ENCODE results near the gene GPR137.
"Not testable (repeated sequence)": the region's sequence is repeated elsewhere in the genome, so short reads cannot be mapped to it uniquely, and the experiment has no call there.

Gene GPR137

GRCh38 chr11:64284962-64285884 is at the start of gene GPR137:
Gene GPR137, plus strand, starts transcription at chr11:64285848. Its CDS starts 677 bp downstream, at chr11:64286525.
- peak; percentile 86 to 88 for DNase-seq (ENCODE audit: low read depth in 1 of 2, low spot score in 1 of 2)

GRCh38 chr11:64237484-64237951 is 48.1 kb upstream of the GPR137 start:
- no peak for DNase-seq (ENCODE audit: low read depth in 1 of 2, low spot score in 1 of 2)

- DNase-seq (ENCODE audit: low read depth in 1 of 2, low spot score in 1 of 2) = no peak
These were observed 47.6 kb upstream of the GPR137 start for GRCh38 chr11:64238076-64238475.

GRCh38 chr11:64238999-64239398 is 46.6 kb upstream of the GPR137 start:
- DNase-seq (ENCODE audit: low read depth in 1 of 2, low spot score in 1 of 2) = no peak

GRCh38 chr11:64239662-64240434 is 45.8 kb upstream of the GPR137 start:
- no peak for DNase-seq (ENCODE audit: low read depth in 1 of 2, low spot score in 1 of 2)

- peak; percentile 94 to 98 for DNase-seq (ENCODE audit: low read depth in 1 of 2, low spot score in 1 of 2)
These were observed 45.0 kb upstream of the GPR137 start, which contains the start of gene FKBP2 for GRCh38 chr11:64240435-64241240. Gene FKBP2, plus strand, starts transcription at chr11:64241095. Its CDS starts 1,293 bp downstream, at chr11:64242388.

GRCh38 chr11:64241241-64241490 is 44.5 kb upstream of the GPR137 start:
- peak; percentile 99 for DNase-seq (ENCODE audit: low read depth in 1 of 2, low spot score in 1 of 2)

- DNase-seq (ENCODE audit: low read depth in 1 of 2, low spot score in 1 of 2) = no peak
These were observed 43.9 kb upstream of the GPR137 start for GRCh38 chr11:64241491-64242374.

GRCh38 chr11:64243236-64243854 is 42.3 kb upstream of the GPR137 start:
- no peak for DNase-seq (ENCODE audit: low read depth in 1 of 2, low spot score in 1 of 2)

- DNase-seq (ENCODE audit: low read depth in 1 of 2, low spot score in 1 of 2) = no peak
These were observed 41.5 kb upstream of the GPR137 start for GRCh38 chr11:64244107-64244506.

- DNase-seq (ENCODE audit: low read depth in 1 of 2, low spot score in 1 of 2) = no peak
These were observed 40.7 kb upstream of the GPR137 start for GRCh38 chr11:64244966-64245365.

- peak in 1 of 2 donors; percentile 40 for DNase-seq (ENCODE audit: low read depth in 1 of 2, low spot score in 1 of 2)
These were observed 40.2 kb upstream of the GPR137 start for GRCh38 chr11:64245401-64245796.

- peak; percentile 39 to 63 for DNase-seq (ENCODE audit: low read depth in 1 of 2, low spot score in 1 of 2)
These were observed 39.6 kb upstream of the GPR137 start for GRCh38 chr11:64245797-64246620.

- not testable (repeated sequence) for DNase-seq (ENCODE audit: low read depth in 1 of 2, low spot score in 1 of 2)
These were observed 39.1 kb upstream of the GPR137 start for GRCh38 chr11:64246621-64246870.

- peak; percentile 62 to 71 for DNase-seq (ENCODE audit: low read depth in 1 of 2, low spot score in 1 of 2)
These were observed 38.5 kb upstream of the GPR137 start, which contains the start of gene PPP1R14B for GRCh38 chr11:64246871-64247728. Gene PPP1R14B, minus strand, starts transcription at chr11:64246943. Its CDS starts 270 bp downstream, at chr11:64246673.

GRCh38 chr11:64247729-64248531 is 37.7 kb upstream of the GPR137 start:
- no peak for DNase-seq (ENCODE audit: low read depth in 1 of 2, low spot score in 1 of 2)

- DNase-seq (ENCODE audit: low read depth in 1 of 2, low spot score in 1 of 2) = no peak
These were observed 37.1 kb upstream of the GPR137 start for GRCh38 chr11:64248578-64248977.

All from activated T-helper 1 cell treated with anti-CD3 and anti-CD28 coated beads, Interleukin-2, amount 50 U/mL, for 16 hours (primary cell).